GM19239 (cell line): Measurements from ENCODE around the gene TUFT1.

Experiments
- DNase-seq: peaks from one replicate; pipeline ENCODE4 v3.0.0; 2011; ENCODE audit warnings: low spot score; ENCODE audit not compliant: insufficient read length
- FAIRE-seq: peaks from 2 replicates; lab custom pipeline; 2011; peaks lifted over from hg19 to GRCh38; lab: Jason Lieb, UNC

The TUFT1 gene

GRCh38 chr1:151535326-151536271 is 4.5 kb upstream of the TUFT1 start:
- DNase-seq (no peak), FAIRE-seq (no peak)

- DNase-seq, result no peak
- FAIRE-seq, result no peak
Observed at GRCh38 chr1:151536499-151536898, 3.6 kb upstream of the TUFT1 start.

DNA sequence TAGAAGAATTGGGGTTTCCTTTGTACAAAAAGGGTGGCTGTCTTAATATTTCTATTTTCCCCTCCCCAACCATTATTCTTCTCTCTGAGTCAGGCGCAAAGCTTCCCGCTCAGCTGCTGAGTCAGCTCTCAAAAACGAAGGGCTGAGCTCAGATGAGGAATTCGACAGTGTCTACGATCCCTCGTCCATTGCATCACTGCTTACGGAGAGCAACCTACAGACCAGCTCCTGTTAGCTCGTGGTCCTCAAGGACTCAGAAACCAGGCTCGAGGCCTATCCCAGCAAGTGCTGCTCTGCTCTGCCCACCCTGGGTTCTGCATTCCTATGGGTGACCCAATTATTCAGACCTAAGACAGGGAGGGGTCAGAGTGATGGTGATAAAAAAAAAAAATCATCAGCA is 3.0 kb upstream of the TUFT1 start:
- FAIRE-seq, result no peak

DNA sequence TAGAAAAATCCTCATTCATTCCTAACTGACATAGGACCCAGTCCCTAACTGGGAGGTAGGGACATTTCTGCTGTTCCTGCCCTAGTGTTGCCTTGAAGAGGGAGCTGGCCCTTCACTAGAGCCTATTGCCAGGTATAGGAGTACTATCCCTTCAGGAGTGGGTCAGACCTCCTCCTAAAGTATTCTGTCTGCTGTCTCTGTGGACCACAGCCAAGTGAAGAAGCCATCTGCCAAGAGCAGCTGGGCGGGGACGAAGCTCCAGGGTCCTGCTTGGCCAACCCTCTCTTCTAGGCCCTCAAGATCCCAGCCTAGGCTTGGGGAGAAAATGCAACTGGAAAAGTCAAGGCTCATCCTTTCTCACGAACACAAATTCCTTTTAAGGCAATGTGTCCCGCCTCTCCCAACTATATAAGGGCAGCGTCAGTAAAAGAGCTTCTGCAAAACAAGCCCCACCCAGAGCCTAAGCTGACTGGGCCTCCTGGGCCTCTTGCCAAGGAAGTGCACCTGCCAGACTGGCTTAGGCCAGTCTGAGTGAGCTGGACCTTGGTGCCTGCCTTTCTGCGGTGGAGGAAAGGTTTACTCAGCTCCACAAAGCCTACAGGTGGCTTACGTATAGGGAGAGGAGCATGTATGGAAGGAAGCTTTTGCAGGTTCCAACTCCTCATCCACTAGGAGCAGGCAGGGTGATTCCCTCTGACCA is 638 bp upstream of the TUFT1 start:
- DNase-seq (no peak), FAIRE-seq (peak; percentile 56)

More for the DNA sequence above, 3.0 kb upstream of the TUFT1 start:
- no peak for DNase-seq

- FAIRE-seq, result no peak
- no peak for DNase-seq
Observed at GRCh38 chr1:151540982-151541377, 871 bp downstream of the TUFT1 start.

DNA sequence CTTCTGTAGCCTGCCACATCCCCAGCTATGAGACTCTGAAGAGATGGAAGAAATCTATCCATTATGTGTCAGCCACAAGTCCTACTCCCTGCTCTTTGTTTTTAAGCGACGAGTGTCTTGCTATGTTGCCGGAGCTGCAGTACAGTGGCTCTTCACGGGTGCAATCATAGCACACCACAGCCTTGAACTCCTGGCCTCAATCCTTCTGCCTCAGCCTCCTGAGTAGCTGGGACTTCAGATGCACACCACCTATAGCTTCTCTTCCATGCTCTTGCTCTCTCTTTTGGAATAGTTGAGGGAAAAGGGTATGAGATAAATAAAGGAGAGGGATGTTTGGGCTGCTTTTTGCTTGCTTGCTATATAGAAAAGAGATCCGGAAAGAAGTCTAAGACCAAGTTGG is 1.6 kb downstream of the TUFT1 start:
- FAIRE-seq (no peak), DNase-seq (no peak)

DNA sequence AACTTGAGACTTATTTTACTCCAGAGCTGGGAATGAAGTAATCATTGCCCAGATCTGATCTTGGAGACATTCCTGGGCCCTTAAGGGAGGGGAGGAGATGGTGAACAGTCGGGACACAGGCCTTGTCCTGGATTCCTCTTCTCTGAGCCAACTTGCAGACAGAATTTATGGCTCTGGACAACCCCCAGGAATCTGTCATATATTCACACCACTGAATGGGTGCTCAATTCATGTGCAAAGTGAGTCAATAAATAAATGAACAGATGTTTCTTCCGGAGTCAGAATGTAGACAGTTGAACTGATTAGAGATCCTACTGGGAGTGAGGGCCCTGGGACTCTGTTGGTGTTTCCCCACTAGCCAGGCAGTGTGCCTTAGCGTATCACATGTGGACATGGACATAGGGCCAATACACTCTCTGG is 2.6 kb downstream of the TUFT1 start:
- FAIRE-seq (no peak), DNase-seq (no peak)

DNA sequence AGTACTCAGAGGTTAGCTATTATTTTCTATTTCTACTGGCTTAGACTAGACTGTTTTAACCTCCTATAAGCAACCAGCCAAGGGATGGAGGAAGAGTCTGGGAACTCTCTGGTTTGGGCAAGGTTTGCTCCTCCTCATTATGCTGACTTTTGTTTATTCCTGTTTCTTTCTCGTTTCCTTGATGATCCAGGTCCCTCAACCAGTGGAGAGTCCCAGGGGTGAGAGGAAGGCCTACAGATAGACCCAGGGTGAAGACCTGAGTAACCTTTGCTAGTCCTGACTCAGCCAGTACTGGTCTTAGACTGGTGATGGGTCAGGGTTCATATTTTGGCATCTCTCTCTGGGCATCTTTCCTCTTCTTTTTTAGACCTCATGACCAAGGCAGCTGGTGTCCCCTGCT is 5.4 kb downstream of the TUFT1 start:
- FAIRE-seq (no peak), DNase-seq (no peak)

DNA sequence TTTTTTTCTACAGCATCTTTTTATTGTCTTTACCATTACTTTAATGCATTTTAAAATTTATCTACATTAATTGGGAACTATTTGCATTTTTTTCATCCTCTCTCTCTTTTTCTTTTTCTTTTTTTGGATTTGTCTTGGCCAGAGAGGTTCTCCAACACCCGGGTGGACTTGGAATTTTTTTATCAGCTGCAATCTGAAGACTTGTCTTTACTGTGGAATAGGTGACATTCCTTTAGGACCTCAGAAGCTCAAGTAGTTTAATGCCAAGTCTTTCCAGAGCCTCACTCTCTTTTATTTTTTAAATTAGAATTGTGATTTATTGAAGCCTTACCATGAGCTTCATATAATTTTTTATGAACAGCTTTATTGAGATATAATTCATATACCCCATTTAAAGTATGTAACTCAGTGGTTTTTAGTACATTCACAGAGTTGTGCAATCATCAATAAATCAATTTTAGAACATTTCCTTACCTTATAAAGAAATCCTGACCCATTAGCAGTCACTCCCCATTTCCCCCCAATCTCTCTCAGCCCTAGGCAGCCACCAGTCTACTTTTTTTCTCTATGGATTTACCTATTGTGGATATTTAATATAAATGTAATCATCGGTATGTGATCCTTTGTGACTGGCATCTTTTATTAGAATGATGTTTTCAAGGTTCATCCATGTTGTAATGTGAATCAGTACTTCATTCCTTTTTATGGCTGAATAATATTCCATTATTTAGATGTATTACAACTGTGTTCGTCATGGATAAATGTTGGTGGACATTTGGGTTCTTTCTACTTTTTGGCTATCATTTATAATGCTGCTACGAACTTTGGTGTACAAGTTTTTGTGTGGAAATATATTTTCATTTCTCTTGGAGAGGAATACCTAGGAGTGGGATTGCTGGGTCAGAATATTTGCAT is 6.2 kb downstream of the TUFT1 start:
- DNase-seq (no peak), FAIRE-seq (no peak)

DNA sequence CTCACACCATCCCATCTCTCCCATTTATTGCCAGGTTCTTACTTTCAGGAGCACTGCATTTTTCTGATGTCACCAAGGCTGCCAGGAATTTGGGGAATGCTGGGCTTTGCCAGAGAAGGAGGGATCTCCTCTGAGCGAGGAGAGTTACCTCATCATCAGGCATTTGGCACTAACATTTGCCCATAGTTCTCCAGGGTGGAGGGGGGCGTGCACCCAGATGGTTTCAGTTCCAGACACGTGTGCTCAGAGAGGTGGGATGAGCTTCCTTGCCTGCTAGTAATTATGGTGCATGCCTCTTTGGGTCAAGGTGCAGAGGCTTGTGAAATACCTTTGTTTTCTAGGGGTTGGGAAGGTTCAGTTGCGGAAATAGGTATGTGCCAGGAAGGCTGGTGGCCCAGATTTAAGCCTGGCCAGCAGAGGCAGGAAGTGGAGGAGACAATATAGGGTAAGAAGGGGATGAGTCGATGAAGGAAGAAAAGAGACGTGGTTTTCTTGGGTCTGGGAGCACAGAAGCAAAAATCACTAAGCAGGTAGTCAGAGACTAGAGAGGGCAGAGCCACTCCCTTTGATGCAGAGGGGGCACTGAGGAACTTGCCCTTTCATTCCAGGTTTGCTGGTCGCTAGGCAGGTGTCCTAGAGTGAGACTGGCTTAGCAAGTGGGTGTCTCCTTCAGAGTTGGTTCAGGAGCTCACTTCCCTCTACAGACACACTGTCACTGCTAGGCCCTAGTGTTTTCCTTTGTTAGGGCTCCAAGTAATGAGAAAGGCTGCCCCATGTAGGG is 7.2 kb downstream of the TUFT1 start:
- no peak for DNase-seq
- FAIRE-seq, result no peak

DNA sequence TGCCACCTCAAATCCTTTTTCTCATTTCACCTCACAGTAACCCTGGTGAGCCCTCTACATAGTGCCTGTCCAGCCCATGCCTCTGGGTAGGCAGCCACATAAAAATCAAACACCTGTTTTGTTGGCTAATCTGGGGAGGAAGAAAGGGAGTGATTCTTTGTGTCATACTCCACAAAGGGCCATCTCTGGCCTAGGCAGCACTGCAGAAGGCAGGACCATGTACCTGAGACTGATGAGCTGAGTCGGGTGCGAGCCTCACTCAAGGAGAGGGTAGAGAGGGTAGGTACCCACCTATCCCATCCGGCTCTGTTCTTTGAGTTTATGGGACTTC is 7.8 kb downstream of the TUFT1 start:
- DNase-seq (no peak), FAIRE-seq (no peak)

DNA sequence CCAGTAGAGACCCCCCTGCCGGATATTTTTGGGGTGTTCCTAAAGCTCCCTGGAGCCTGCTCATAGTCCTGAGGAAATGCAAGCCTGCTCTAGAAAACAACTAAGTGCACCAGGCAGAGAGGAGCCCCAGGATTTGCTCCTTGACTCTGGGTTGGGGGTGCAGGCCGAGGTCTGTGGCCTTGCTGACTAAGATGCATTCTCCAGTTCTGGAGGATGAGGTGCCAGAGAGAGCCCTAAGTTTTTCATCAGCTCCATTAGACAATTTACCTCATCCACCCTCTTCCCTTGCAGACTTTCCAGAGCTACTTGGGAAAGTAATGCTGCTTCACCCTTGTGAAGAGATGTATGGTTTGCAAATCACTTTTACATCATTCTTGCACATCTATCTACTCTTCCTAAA is 9.1 kb downstream of the TUFT1 start:
- DNase-seq, result no peak
- no peak for FAIRE-seq

- DNase-seq, result no peak
- FAIRE-seq, result no peak
Observed at GRCh38 chr1:151553659-151554058, 13.6 kb downstream of the TUFT1 start.

DNA sequence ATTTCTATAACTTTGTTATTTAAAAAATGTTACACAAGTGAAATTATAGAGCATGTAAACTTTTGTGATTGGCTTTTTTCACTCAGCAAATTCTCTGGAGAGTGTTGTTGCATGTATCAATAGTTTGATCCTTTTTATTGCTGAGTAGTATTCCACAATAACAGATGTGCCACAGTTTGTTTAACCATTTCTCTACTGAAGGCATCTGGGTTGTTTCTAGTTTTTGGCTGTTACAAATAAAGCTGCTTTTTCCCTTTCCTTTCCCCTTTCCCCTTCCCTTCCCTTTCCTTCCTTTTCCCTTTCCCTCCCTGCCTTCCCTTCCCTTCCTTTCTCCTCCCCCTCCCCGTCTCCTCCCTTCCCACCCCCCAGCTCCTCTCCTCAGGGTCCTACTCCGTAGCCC is 15.9 kb downstream of the TUFT1 start:
- DNase-seq, result no peak
- FAIRE-seq, result no peak

GRCh38 chr1:151562661-151563060 is 22.6 kb downstream of the TUFT1 start:
- FAIRE-seq (no peak), DNase-seq (no peak)

GRCh38 chr1:151563376-151563775 is 23.3 kb downstream of the TUFT1 start:
- DNase-seq (no peak), FAIRE-seq (no peak)

DNA sequence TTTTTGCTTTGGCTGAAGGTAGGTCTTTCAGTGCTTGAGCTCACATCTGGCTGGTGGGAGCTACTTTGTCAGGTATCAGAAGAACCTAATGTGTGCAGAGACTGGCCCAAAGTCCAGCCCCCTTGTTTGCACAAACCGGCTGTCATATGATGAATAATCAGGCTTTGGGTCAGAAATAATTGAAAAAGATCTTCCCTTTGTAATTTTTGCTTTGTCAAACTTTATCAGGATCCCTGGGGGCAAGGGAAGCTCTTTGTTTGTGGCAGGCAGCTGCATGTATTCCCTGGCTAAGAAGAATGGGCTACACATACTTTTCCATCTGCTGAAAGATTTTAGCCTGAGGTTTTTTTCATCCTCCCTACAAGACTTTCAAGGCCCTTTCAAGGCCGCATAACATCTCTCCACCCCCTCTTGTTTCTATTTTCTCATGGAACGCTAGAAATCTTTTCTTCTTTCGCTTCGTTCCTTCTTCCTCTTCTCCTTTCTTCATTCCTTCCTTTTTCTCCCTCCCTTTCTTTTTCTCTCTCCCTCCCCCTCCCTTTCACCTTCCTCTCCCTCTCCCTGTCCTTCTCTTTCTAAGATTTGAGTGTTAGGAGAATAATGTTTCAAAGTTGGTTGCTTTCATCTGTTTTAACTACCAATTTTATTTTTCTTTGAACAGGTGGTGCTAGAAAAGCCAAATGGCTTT is 25.5 kb downstream of the TUFT1 start:
- DNase-seq, result no peak
- FAIRE-seq, result no peak

DNA sequence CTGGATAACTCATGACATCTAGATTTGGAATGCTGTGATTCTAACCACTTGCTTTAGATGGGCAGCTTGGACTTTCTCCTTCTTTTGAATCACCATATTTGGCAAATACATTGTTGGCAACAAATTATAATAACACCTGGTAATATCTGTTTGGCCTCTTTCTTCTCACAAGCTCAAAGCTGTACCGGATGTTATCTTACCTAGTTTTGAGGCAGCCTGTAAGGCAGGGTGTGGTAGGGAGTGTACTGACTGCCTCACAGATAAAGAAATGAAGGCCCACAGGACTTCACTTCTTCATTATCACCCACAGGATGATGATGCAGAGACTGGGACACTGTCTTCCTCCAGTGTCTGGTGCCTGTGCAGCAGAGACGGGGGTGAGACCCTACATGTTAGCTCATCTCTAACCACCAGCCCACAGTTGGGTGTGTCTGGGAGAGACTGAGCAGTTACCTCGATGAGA is 28.5 kb downstream of the TUFT1 start:
- DNase-seq (no peak), FAIRE-seq (no peak)

- DNase-seq (no peak), FAIRE-seq (no peak)
Observed at GRCh38 chr1:151570819-151571218, 30.7 kb downstream of the TUFT1 start.
